Right lobe of liver (tissue), 4 donors: ENCODE data around the gene EGLN2.

Experiments
- CTCF ChIP-seq, 4 donors: fragments of 200-600 bp in 3 of 4; fragments of 450-650 bp in 1 of 4; IDR thresholded peaks; one replicate each; pipeline versions ENCODE4 v1.5.1 to v1.8.0; 2016 to 2022; ENCODE audit warnings: antibody characterized with exemption in 4 of 4, mild to moderate bottlenecking in 2 of 4
- POLR2A ChIP-seq: fragments of 450-650 bp; IDR thresholded peaks from one replicate; pipeline ENCODE4 v1.6.1; 2017; ENCODE audit warnings: antibody characterized with exemption, mild to moderate bottlenecking
- donor health status: DM: no; HTN: no; CAD: no.
- donor health status: DM: no; HTN: no; CAD: no.
- donor health status: DM: no; HTN: yes; CAD: no.

- no peak for TF ChIP-seq CTCF (IDR thresholded peaks at IDR 0.05)
- no peak for TF ChIP-seq POLR2A
Observed at GRCh38 chr19:40774916-40775631, 23.9 kb upstream of the EGLN2 start, which contains the start of gene MIA.
